SK-N-MC (cell line): ENCODE results near the gene SLC7A5.

Experiments used
- EZH2 ChIP-seq: fragments of 200-600 bp; sonication (generic); IDR thresholded peaks from one replicate; pipeline ENCODE4 v1.6.1; 2017; ENCODE audit warnings: antibody characterized with exemption
- POLR2AphosphoS5 ChIP-seq: IDR thresholded peaks from 2 replicates; pipeline ENCODE4 v1.6.1; 2012; ENCODE audit warnings: mild to moderate bottlenecking, low read depth, low read length, borderline replicate concordance

DNA sequence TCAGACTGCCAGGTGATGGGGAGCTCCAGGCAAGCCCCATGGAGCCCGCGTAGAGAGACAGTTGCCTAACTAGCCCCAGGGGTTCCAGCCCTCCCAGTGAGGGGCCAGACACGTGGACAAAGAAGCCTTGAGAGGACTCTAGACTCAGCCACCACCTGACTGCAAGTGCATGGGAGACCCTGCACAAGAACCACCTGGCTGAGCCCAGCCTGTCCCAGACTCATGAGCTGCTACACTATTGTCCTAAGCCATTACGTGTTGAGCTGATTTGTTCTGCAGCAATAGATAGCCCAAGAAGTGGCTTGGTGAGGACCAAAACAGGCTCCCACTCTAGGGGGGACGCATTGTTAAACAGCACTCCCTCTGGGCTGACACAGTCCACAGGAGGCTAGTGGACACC lies 65.9 kb downstream of the SLC7A5 start:
- no peak for TF ChIP-seq EZH2
- TF ChIP-seq POLR2AphosphoS5: no peak
